Thoracic aorta (tissue), 2 donors: ENCODE measurements around the gene SCN10A. TPM values are rescaled to one million over a fixed set of nuclear protein-coding genes. Genes with fewer than 3 reads are reported as not detected.

Experiments used
- ATAC-seq: fragments of 150-250 bp; one replicate; pipeline ENCODE4 v1.8.0; 2017; ENCODE audit warnings: low read depth; ENCODE audit not compliant: insufficient number of reproducible peaks, low FRiP score
- DNase-seq: peaks from one replicate; pipeline ENCODE4 v3.0.0-alpha.2; 2020; ENCODE audit warnings: low spot score
- H3K27ac ChIP-seq, 2 donors: fragments of 200-600 bp; sonication (generic); 1 replicate in 1 of 2; 2 replicates in 1 of 2; pipeline ENCODE4 v1.5.1; 2016; ENCODE audit warnings: mild to moderate bottlenecking in 2 of 2, moderate library complexity in 2 of 2
- H3K27me3 ChIP-seq: fragments of 200-600 bp; sonication (generic); replicated peaks from 2 replicates; pipeline ENCODE4 v1.6.0; 2016; ENCODE audit warnings: mild to moderate bottlenecking; ENCODE audit not compliant: insufficient read depth
- H3K36me3 ChIP-seq: fragments of 200-600 bp; sonication (generic); one replicate; pipeline ENCODE4 v1.5.1; 2016
- H3K4me1 ChIP-seq, 2 donors: fragments of 200-600 bp; sonication (generic); 1 replicate in 1 of 2; 2 replicates in 1 of 2; pipeline versions ENCODE4 v1.5.1 to v1.6.0; 2016; ENCODE audit warnings: low read depth in 2 of 2, mild to moderate bottlenecking in 1 of 2; ENCODE audit not compliant: control insufficient read depth in 1 of 2
- H3K4me3 ChIP-seq: fragments of 200-600 bp; sonication (generic); 2 replicates; pipeline ENCODE4 v1.5.1; 2016; ENCODE audit warnings: mild to moderate bottlenecking
- H3K9me3 ChIP-seq: fragments of 200-600 bp; sonication (generic); 2 replicates; pipeline ENCODE4 v1.5.1; 2016
- total RNA-seq, 2 donors: library from RNA; depleted of rRNA; stranded (reverse); fragments of >200 nt; gene quantifications; one replicate each; pipeline versions ENCODE4 v1.1.0 to v1.2.3, GENCODE V29; 2016
- TF ChIP-seq, protein P1 (sequence below): fragments of 200-600 bp; sonication (generic); IDR thresholded peaks from one replicate; pipeline ENCODE4 v1.5.1; 2019; ENCODE audit warnings: antibody characterized with exemption

Gene SCN10A
- total RNA-seq: not detected

DNA sequence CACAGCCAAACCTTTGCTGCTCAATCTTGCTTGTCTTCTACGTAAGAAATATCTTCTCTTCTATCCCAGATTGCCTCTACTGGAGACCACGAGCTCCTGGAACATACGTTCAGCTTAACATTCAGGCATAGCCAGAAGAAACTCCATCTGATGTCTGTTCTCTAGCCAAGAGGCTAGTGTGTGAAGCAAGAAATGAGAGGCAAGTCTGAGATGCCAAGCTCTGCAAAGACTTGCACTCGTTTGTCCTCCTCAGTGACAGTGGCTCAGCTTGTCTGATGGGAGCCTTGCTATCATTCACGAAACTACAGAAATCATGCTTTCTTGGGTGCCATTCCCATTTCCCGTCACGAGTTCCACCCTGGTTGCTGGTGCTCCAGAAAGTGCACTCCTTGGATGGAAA is at the start of gene SCN10A:
SCN10A (minus strand) TSS at position 192 of the 400 bp plus-strand sequence. CDS start 22,207 bp downstream, outside the sequence.
- Histone ChIP-seq H3K9me3 (no peaks in the 10 kb centered on the region), H3K36me3 (no peaks in the 10 kb centered on the region), H3K27ac (no peak within 1 kb of the TSS), H3K4me3 (no peak within 1 kb of the TSS), H3K27me3 (no peaks in the 10 kb centered on the region), H3K4me1 (no peaks in the 10 kb centered on the region)
- ATAC-seq (no peak), DNase-seq (no peak)
- TF ChIP-seq, protein P1, sequence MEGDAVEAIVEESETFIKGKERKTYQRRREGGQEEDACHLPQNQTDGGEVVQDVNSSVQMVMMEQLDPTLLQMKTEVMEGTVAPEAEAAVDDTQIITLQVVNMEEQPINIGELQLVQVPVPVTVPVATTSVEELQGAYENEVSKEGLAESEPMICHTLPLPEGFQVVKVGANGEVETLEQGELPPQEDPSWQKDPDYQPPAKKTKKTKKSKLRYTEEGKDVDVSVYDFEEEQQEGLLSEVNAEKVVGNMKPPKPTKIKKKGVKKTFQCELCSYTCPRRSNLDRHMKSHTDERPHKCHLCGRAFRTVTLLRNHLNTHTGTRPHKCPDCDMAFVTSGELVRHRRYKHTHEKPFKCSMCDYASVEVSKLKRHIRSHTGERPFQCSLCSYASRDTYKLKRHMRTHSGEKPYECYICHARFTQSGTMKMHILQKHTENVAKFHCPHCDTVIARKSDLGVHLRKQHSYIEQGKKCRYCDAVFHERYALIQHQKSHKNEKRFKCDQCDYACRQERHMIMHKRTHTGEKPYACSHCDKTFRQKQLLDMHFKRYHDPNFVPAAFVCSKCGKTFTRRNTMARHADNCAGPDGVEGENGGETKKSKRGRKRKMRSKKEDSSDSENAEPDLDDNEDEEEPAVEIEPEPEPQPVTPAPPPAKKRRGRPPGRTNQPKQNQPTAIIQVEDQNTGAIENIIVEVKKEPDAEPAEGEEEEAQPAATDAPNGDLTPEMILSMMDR: no peak

DNA sequence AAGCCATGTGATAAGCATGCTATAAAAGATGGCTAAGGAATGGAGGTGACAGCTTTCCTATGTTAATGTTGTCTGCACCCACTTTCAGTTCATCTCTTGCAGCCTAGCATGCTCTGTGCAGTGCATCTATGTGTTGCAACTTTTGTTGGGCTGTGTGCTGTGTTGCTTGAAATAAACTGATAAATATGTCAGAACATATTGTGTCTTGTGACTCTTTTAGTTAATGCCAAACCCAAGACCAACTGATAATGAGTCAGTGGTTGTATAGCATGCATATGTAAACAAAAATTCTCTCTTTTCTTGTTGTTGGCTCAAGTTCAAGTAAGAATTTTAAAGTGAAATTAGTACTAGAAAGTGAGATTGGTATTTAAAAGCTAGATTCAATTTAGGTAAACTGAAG is 37.0 kb upstream of the SCN10A start:
- DNase-seq: no peak
- TF ChIP-seq, protein P1: no peak

DNA sequence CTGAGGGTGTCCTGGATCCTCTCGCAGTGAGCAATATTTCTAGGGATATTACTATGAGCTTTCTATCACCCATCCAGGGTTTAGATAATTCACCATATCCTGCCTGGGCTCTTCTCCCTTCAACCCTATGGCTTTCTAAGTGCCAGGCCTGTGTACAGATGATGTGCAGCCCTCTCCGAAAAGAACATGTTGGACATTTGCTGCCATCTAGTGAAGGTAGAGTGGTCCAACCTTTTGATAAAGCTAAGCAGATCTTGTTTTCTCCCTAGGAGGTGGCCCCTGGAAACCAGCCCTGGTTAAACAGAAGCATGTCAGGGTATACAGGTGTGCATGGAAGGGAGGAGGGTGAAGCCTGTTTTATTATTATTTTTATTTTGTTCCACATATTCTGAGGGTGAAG is 27.9 kb upstream of the SCN10A start:
- DNase-seq (no peak), ATAC-seq (no peak)
- no peaks in the 10 kb centered on the region for H3K27me3 ChIP-seq
- H3K36me3 ChIP-seq: no peaks in the 10 kb centered on the region
- H3K9me3 ChIP-seq: no peaks in the 10 kb centered on the region
- H3K4me1 ChIP-seq: no peaks in the 10 kb centered on the region
- no peak overlapping the region for H3K27ac ChIP-seq
- TF ChIP-seq, protein P1: peak; percentile 39
- no peak overlapping the region for H3K4me3 ChIP-seq

More for the DNA sequence above, 37.0 kb upstream of the SCN10A start:
- Histone ChIP-seq H3K4me1 (no peaks in the 10 kb centered on the region), H3K9me3 (no peaks in the 10 kb centered on the region), H3K4me3 (no peak overlapping the region), H3K27me3 (no peaks in the 10 kb centered on the region), H3K27ac (no peak overlapping the region), H3K36me3 (no peaks in the 10 kb centered on the region)
- no peak for ATAC-seq

DNA sequence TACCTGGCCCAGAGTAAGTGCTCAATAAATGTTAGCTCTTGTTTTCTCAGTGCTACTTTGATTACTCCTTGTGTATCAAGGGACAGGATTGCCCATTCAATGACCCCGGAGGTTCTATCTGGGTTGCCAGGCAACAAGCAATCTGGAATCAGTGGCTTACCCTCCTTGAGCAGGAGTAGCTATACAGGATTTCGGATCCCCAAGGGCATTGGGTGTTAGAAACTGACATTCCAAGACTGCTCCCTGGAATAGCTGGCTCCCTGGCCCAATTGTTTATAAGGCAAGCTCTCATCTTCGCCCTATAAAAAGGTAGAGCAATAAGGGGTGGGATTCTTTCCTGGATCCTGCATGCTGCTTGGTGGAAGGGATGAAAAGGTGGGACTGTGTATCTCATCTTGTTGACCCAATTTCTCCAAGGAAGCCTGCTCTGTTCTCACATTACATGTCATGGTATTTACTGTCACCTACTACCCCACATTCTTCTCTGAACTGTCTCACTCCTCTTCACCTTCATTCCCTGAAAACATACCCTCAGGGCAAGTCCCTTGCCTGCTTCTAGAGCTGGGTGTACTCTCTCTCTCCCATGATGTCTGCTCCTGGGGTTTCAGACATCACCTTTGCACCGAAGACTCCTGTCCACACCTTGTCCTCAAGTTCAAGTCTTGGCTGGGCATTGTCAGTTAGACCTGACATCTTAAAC is 26.4 kb upstream of the SCN10A start:
- no peak overlapping the region for H3K4me3 ChIP-seq

DNA sequence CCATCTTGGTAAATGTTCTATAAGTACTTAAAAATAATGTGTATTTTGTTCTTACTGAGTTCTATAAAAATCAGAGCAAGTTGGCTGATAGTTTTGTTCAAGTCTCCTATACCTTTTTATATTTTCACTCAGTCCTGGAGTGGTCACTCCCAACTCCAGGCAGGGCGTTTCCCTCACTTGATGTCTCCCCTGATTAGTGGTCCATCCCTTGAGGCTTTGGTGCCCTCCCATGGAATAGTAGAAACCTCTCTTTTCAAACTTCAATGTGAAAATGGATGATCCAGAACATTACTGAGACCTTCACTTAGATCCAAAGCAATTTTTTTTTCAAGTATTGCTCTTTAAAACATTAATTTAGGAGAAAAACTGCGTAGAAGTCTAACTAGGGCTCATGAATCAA is 25.0 kb upstream of the SCN10A start:
- Histone ChIP-seq H3K9me3 (no peaks in the 10 kb centered on the region), H3K4me1 (no peaks in the 10 kb centered on the region), H3K4me3 (no peak overlapping the region), H3K27me3 (no peaks in the 10 kb centered on the region), H3K36me3 (no peaks in the 10 kb centered on the region), H3K27ac (no peak overlapping the region)
- no peak for ATAC-seq
- TF ChIP-seq, protein P1: no peak
- DNase-seq: no peak

More for the DNA sequence above, 26.4 kb upstream of the SCN10A start:
- Histone ChIP-seq H3K36me3 (no peaks in the 10 kb centered on the region), H3K27me3 (no peaks in the 10 kb centered on the region), H3K4me1 (no peaks in the 10 kb centered on the region), H3K27ac (no peak overlapping the region), H3K9me3 (no peaks in the 10 kb centered on the region)
- TF ChIP-seq, protein P1: no peak
- DNase-seq (no peak), ATAC-seq (no peak)
